OCI-LY3 (cell line): ENCODE results near the gene NPC1.

ENCODE experiments used
- EZH2phosphoT487 ChIP-seq: fragments of 200-600 bp; shearing (Covaris generic); IDR thresholded peaks from 2 replicates; pipeline ENCODE4 v1.6.1; 2018; ENCODE audit warnings: antibody characterized with exemption, mixed run types, low read depth
- TF ChIP-seq, protein P1 (sequence below): fragments of 200-600, 300-600 bp; sonication (generic); IDR thresholded peaks from 2 replicates; pipeline ENCODE4 v1.5.1; 2014; ENCODE audit warnings: antibody characterized with exemption, low read length, low read depth

- no peak for TF ChIP-seq EZH2phosphoT487
- TF ChIP-seq, protein P1, sequence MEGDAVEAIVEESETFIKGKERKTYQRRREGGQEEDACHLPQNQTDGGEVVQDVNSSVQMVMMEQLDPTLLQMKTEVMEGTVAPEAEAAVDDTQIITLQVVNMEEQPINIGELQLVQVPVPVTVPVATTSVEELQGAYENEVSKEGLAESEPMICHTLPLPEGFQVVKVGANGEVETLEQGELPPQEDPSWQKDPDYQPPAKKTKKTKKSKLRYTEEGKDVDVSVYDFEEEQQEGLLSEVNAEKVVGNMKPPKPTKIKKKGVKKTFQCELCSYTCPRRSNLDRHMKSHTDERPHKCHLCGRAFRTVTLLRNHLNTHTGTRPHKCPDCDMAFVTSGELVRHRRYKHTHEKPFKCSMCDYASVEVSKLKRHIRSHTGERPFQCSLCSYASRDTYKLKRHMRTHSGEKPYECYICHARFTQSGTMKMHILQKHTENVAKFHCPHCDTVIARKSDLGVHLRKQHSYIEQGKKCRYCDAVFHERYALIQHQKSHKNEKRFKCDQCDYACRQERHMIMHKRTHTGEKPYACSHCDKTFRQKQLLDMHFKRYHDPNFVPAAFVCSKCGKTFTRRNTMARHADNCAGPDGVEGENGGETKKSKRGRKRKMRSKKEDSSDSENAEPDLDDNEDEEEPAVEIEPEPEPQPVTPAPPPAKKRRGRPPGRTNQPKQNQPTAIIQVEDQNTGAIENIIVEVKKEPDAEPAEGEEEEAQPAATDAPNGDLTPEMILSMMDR = no peak
Observed at GRCh38 chr18:23572570-23572969, 13.7 kb downstream of the NPC1 start.
